Measurements from ENCODE around the gene MEX3D. TPM values are rescaled to one million over a fixed set of nuclear protein-coding genes. Genes with fewer than 3 reads are reported as not detected.
A peak's percentile ranks its signal among the peaks of the same experiment; 100 is the strongest.
"Not testable (repeated sequence)": the region's sequence is repeated elsewhere in the genome, so short reads cannot be mapped to it uniquely, and the experiment has no call there.

The MEX3D gene
- total RNA-seq, 1 experiment from 2014 or later, result 105 TPM

GRCh38 chr19:1526066-1526778 is 41.9 kb downstream of the MEX3D start:
- DNase-seq (ENCODE audit: low spot score), result no peak
- in situ Hi-C loops (cut with HindIII; ENCODE audit: low sequenced_read_pairs), result no loop called here

GRCh38 chr19:1525343-1525742 is 42.8 kb downstream of the MEX3D start:
- in situ Hi-C loops (cut with HindIII; ENCODE audit: low sequenced_read_pairs), result no loop called here
- DNase-seq (ENCODE audit: low spot score), result no peak

- in situ Hi-C loops (cut with HindIII; ENCODE audit: low sequenced_read_pairs), result no loop called here
- peak; percentile 42 for DNase-seq (ENCODE audit: low spot score)
Measured at GRCh38 chr19:1524972-1525325, 43.2 kb downstream of the MEX3D start.

DNA sequence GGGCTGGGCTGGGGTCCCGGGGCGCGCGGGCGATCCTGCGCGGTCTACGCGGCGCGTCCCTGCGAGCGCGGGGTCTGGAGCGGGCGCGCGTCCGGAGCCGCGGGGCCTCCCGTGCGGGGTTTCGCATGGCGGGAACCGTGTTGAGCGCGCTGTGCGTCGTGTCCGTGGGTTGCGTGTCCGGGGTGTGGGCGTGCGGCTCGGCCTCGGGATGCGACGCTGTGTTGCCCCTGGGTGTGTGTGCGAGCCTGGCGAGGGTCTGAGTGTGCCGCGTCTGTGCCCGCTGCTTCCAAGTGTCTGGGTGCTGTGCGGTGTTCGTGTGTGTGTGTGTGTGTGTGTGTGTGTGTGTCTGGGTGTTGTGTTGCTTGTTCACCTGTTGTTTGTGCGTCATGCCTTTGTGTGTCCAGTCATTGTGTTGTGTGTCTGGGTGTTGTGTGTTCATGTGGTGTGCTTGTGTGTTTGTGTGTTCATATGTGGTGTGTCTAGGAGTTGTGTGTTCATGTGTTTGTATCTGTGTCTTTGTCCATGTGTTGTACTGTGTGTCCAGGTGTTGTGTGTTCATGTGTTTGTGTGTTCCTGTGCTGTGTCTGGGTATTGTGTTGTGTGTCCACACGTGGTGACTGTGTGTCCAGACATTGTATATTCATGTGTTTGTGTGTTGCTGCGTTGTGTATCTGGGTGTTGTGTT is 43.7 kb downstream of the MEX3D start:
- no peak for DNase-seq (ENCODE audit: low spot score)
- in situ Hi-C loops (cut with HindIII; ENCODE audit: low sequenced_read_pairs), result no loop called here

DNA sequence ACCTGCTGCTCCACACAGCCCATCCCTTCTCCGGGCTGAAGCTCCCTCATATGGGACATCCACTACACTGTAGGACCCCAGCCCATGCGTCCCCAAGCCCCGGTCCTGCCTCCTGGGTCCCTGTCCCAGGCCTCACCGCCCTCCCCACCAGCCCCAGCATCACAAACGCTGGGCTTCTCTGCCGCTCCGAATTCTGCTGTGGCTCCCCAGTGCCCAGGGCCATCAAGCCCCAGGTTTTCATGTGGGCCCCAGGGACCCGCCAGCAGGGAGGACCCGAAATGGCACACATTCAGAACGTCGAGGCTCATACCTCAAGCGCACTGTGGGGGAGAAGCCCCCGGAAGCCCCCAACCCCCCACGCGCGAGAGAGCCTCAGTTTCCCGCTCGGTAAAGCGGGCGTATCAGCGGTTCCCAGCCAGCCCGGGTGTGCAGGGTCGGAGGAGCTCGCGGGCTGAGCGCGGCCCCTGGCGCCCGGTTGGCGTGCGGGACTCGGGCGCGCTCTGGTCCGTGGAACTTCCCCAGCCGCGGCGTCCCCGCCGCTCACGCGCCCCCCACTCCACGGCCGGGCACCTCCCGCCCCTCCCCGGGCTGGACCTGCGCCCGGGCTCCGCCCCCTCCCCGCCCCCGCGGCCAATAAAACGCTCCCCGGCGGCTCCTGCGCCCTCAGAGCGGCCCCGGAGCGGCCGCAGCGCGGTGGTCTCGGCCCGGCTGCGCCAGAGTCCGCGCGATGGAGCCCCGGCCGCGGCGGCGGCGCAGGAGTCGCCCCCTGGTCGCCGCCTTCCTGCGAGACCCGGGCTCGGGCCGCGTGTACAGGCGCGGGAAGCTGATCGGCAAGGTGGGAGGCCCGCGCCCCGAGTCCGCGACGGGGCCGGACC is 44.5 kb downstream of the MEX3D start, which contains the start of gene PLK5:
Gene PLK5, plus strand, starts transcription at position 666 of the 875 bp plus-strand sequence. CDS start 2,920 bp downstream, outside the sequence.
- in situ Hi-C loops (cut with HindIII; ENCODE audit: low sequenced_read_pairs), result no loop called here
- DNase-seq (ENCODE audit: low spot score), result peak; percentile 58

DNA sequence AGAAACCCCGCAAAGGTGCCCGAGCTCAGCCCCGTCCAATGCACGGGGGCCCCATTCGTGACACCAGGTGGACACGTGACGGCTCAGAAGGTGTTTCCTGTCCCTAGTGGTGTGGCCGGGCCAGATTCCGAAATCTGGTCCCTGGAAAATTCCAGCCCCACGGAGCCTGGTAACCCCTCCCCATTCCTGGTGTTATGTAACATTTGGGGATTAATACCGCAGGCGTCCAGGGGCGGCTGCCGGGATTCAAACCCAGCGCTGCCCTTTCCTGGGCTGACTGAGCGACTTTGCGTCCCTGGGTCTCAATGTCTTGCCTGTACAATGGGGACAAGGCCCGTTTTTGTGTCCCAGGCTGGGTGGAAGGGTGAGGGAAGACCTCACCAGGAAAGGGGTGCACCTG is 45.3 kb downstream of the MEX3D start:
- DNase-seq (ENCODE audit: low spot score), result peak; percentile 91
- in situ Hi-C loops (cut with HindIII; ENCODE audit: low sequenced_read_pairs), result no loop called here

DNA sequence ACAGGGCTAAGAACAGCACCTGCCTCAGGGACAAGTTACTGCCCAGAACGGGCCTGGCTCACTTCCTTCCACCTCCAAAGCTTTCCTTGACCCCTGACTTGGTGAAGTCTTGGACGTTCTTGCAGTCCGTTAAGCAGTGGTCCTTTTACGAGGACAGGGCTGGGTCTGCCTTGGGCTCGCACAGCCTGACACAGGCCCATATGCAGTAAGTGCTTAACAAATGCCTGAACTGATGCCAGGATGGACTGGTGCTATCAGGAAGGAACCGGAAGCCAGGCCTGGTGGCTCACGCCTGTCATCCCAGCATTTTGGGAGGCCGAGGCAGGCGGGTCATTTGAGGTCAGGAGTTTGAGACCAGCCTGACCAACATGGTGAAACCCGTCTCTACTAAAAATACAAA is 46.1 kb downstream of the MEX3D start:
- DNase-seq (ENCODE audit: low spot score), result peak; percentile 75
- in situ Hi-C loops (cut with HindIII; ENCODE audit: low sequenced_read_pairs), result no loop called here

- DNase-seq (ENCODE audit: low spot score), result peak; percentile 94
- in situ Hi-C loops (cut with HindIII; ENCODE audit: low sequenced_read_pairs), result no loop called here
Measured at GRCh38 chr19:1521636-1522035, 46.5 kb downstream of the MEX3D start.

DNA sequence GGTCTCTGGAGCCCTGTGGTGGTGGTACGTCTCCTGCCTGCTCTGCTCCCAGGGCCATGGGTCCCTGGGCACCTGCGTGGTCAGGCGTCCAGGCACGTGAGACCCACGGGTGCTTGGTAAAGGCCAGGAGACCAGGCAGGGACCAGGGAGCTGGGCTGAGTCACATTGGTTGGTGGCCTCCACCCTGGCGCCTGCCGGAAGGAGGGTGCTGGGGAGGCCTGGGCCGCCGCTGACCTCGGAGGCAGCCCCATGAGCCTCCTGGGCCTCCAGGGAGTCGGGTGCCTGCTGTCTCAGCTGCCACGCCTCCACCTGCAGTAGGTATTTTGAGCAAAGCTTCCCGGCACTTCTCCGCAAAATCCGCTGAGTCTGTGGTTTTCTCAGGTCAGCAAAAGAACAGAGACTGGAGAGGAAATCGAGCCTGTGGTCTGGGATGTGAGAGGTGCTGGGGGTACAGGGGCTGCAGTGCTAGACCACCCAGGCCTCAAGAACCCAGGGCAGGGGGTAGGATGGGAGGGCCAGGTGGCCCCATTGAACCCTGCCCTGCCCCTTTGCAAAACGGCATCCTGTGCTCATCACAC is 47.8 kb downstream of the MEX3D start:
- no peak for DNase-seq (ENCODE audit: low spot score)
- in situ Hi-C loops (cut with HindIII; ENCODE audit: low sequenced_read_pairs), result no loop called here

GRCh38 chr19:1519802-1520201 is 48.3 kb downstream of the MEX3D start:
- in situ Hi-C loops (cut with HindIII; ENCODE audit: low sequenced_read_pairs); DNase-seq (ENCODE audit: low spot score): not testable (repeated sequence)

DNA sequence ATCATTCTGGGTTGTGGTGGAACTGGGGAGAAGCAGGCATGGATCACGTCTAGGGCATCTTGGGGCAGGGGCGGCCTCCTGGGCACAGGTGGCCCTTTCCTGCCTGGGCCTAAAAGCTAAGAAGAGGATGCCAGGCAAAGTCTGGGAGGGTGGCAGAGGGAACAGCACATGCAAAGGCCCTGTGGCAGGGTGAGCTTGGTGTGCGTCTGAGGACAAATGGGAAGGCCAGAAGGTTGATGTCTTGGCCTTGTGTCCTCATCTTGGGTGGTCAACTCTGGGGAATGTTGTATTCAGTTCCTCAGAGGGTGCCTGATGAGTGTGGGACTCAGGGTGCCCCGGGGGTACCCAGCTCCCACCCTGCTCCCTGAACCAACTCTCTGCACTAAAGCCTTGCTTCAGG is 49.7 kb downstream of the MEX3D start:
- in situ Hi-C loops (cut with HindIII; ENCODE audit: low sequenced_read_pairs), result no loop called here
- no peak for DNase-seq (ENCODE audit: low spot score)

DNA sequence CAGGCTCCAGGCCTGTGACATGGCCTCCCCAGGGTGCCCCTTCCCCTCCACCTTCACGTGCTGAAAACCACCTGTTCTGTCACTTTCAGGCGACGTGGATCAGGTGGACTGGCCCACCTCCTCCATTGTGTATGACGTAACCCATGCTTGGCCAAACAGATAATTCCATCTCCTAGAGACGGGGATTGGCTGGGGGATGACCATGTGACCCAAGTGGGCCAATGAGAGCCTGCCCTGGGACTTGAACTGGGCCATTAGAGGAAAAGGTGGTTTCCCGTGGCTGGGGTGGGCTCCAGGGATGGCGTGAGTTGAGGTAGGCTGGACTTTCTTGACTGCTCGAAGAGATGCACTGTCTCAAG is 51.8 kb downstream of the MEX3D start:
- in situ Hi-C loops (cut with HindIII; ENCODE audit: low sequenced_read_pairs), result no loop called here
- DNase-seq (ENCODE audit: low spot score), result no peak

- DNase-seq (ENCODE audit: low spot score), result no peak
- in situ Hi-C loops (cut with HindIII; ENCODE audit: low sequenced_read_pairs), result no loop called here
Measured at GRCh38 chr19:1514986-1515721, 53.0 kb downstream of the MEX3D start.

- in situ Hi-C loops (cut with HindIII; ENCODE audit: low sequenced_read_pairs), result no loop called here
- DNase-seq (ENCODE audit: low spot score), result no peak
Measured at GRCh38 chr19:1514295-1514661, 53.8 kb downstream of the MEX3D start.

- DNase-seq (ENCODE audit: low spot score), result no peak
Measured at GRCh38 chr19:1513499-1514294, 54.4 kb downstream of the MEX3D start.

GRCh38 chr19:1512671-1513498 is 55.2 kb downstream of the MEX3D start, which contains the start of gene ADAMTSL5:
Gene ADAMTSL5 (minus strand): TSS chr19:1513019. CDS start chr19:1510943, 2,076 bp downstream.
- in situ Hi-C loops (cut with HindIII; ENCODE audit: low sequenced_read_pairs), result no loop called here
- no peak for DNase-seq (ENCODE audit: low spot score)

More at GRCh38 chr19:1513499-1514294, 54.4 kb downstream of the MEX3D start:
- in situ Hi-C loops (cut with HindIII; ENCODE audit: low sequenced_read_pairs), result no loop called here
